HG02840 (cell line): ENCODE measurements around the gene COX8C.

ENCODE experiments used
- ATAC-seq: cut with Tn5 transposase; IDR thresholded peaks from one replicate; pipeline ENCODE4 v1.9.1; 2021; ENCODE audit warnings: mild to moderate bottlenecking, moderate library complexity, moderate number of reproducible peaks; ENCODE audit not compliant: unreplicated experiment, low FRiP score

Gene COX8C

GRCh38 chr14:93346926-93347721, at the start of gene COX8C:
Gene COX8C, plus strand, starts transcription at chr14:93347182. Its CDS starts 87 bp downstream, at chr14:93347269.
- no peak for ATAC-seq

GRCh38 chr14:93299416-93299815, 47.6 kb upstream of the COX8C start:
- no peak for ATAC-seq

- no peak for ATAC-seq
Measured at GRCh38 chr14:93299866-93300265, 47.1 kb upstream of the COX8C start.

- ATAC-seq, result no peak
Measured at GRCh38 chr14:93301821-93302447, 45.0 kb upstream of the COX8C start.

GRCh38 chr14:93302688-93303581, 44.0 kb upstream of the COX8C start:
- no peak for ATAC-seq

GRCh38 chr14:93303659-93304058, 43.3 kb upstream of the COX8C start:
- no peak for ATAC-seq

GRCh38 chr14:93304771-93305170, 42.2 kb upstream of the COX8C start:
- ATAC-seq, result no peak

- ATAC-seq, result no peak
Measured at GRCh38 chr14:93305725-93306418, 41.1 kb upstream of the COX8C start.

- no peak for ATAC-seq
Measured at GRCh38 chr14:93306812-93307211, 40.2 kb upstream of the COX8C start.

GRCh38 chr14:93308686-93309345, 38.2 kb upstream of the COX8C start:
- no peak for ATAC-seq

GRCh38 chr14:93309427-93309966, 37.5 kb upstream of the COX8C start:
- ATAC-seq, result no peak

GRCh38 chr14:93311082-93311481, 35.9 kb upstream of the COX8C start:
- no peak for ATAC-seq

- ATAC-seq, result no peak
Measured at GRCh38 chr14:93315575-93315974, 31.4 kb upstream of the COX8C start.

- ATAC-seq, result no peak
Measured at GRCh38 chr14:93316716-93317115, 30.3 kb upstream of the COX8C start.

GRCh38 chr14:93317210-93317874, 29.6 kb upstream of the COX8C start:
- no peak for ATAC-seq

- no peak for ATAC-seq
Measured at GRCh38 chr14:93317875-93318807, 28.8 kb upstream of the COX8C start.

- ATAC-seq, result no peak
Measured at GRCh38 chr14:93318927-93319326, 28.1 kb upstream of the COX8C start.

GRCh38 chr14:93319494-93319893, 27.5 kb upstream of the COX8C start:
- ATAC-seq, result no peak
